BLaER1 (cell line): ENCODE measurements around the gene PROC.

Experiments
- H3K27ac ChIP-seq: shearing (Covaris generic); formaldehyde crosslinking; 2 replicates; pipeline ENCODE4 v1.8.1; 2022
- H3K27me3 ChIP-seq: shearing (Covaris generic); formaldehyde crosslinking; 2 replicates; pipeline ENCODE4 v1.8.1; 2022
- H3K36me3 ChIP-seq: shearing (Covaris generic); formaldehyde crosslinking; 2 replicates; pipeline ENCODE4 v1.8.1; 2022
- H3K4me1 ChIP-seq: shearing (Covaris generic); formaldehyde crosslinking; 2 replicates; pipeline ENCODE4 v1.8.1; 2022
- H3K4me2 ChIP-seq: shearing (Covaris generic); formaldehyde crosslinking; 2 replicates; pipeline ENCODE4 v1.8.1; 2022
- H3K4me3 ChIP-seq: shearing (Covaris generic); formaldehyde crosslinking; 2 replicates; pipeline ENCODE4 v1.8.1; 2022
- H3K9ac ChIP-seq: shearing (Covaris generic); formaldehyde crosslinking; 2 replicates; pipeline ENCODE4 v1.8.1; 2022
- H3K9me3 ChIP-seq: shearing (Covaris generic); formaldehyde crosslinking; 2 replicates; pipeline ENCODE4 v1.8.1; 2022
- H4K20me1 ChIP-seq: shearing (Covaris generic); formaldehyde crosslinking; 2 replicates; pipeline ENCODE4 v1.8.1; 2022
- Cebpa-rat ChIP-seq: shearing (Covaris generic); IDR thresholded peaks from 2 replicates; pipeline ENCODE4 v1.8.1; 2022

The PROC gene

DNA sequence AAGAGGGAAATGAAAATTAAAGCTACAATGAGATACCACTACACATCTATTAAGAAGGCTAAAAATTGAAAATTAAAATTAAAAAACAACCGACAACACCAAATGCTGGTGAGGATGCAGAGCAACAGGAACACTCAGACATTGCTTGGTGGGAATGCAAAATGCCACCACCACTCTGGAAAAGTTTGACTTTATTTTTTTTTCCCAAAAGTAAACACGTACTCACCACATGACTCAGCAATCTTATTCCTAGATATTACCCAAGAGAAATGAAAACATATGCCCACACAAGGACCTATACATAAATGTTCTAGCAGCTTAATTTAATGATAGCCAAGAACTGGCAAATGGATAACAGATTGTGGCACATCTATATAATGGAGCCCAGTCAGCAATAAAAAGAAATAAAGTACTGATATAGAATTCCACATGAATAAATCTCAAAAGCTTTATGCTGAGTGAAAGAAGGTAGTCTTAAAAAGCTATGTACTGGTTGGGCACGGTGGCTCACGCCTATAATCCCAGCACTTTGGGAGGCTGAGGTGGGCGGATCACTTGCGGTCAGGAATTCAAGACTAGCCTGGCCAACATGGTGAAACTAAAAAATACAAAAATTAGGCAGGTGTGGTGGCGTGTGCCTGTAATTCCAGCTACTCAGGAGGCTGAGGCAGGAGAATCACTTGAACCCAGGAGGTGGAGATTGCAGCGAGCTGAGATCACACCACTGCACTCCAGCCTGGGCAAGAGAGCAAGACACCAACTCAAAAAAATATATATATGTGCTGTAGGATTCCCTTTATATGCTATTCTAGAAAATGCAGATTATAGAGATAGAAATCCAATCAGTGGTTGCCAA is 4.2 kb upstream of the PROC start:
- no peak overlapping the region for H3K27ac ChIP-seq
- no peak overlapping the region for H3K9ac ChIP-seq
- no peak overlapping the region for H3K4me3 ChIP-seq
- H3K36me3 ChIP-seq: no peaks in the 10 kb centered on the region
- H3K9me3 ChIP-seq: peaks cover 8% of the 10 kb centered on the region
- H3K4me1 ChIP-seq: peaks cover 45% of the 10 kb centered on the region
- peak overlapping the region; percentile 48 for H3K4me2 ChIP-seq
- H3K27me3 ChIP-seq: peaks cover 27% of the 10 kb centered on the region
- no peaks in the 10 kb centered on the region for H4K20me1 ChIP-seq
- TF ChIP-seq Cebpa-rat: no peak

DNA sequence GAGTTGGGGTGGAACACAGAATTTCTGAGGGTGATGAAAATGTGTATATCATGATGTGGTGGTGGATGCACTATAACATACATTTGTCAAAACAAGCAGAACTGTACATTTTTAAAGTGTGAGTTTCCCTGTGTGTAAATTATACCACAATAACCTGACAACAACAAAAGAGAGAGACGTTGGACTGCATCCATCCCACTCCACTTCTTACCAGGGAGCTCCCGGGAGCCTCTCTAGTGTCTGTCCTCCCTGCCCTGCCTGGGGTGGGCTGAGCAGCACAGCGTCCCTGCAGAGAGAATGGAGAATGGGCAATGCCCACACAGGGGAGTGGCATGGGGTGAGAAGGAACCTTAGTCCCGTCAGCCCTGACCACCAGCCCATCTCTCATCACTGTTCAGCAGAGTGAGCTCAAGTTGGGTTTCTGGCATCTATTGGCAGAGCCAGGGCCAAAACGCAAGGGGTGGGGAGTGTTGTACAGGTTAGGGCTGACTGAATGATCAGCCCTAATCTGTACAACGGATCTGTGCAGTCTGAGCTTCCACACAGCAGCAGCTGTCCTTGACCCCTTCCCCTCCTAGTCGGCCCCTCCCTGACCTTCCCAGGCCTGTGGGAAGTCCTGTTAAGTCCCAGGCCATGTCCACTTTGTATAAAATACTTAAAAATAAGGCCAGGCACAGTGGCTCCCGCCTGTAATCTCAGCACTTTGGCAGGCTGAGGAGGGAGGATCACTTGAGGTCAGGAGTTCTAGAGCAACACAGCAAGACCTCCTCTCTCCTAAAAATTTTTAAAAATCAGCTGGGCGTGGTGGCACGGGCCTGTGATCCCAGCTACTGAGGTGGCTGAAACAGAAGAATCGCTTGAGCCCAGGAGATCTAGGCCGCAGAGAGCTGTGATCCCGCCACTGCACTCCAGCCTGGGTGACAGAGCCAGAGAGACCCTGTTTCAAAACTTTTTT is 3.3 kb upstream of the PROC start:
- Histone ChIP-seq H3K4me1 (peaks cover 54% of the 10 kb centered on the region), H4K20me1 (no peaks in the 10 kb centered on the region), H3K27me3 (peaks cover 27% of the 10 kb centered on the region), H3K36me3 (no peaks in the 10 kb centered on the region), H3K27ac (no peak overlapping the region), H3K9me3 (peaks cover 8% of the 10 kb centered on the region), H3K4me3 (no peak overlapping the region), H3K9ac (no peak overlapping the region), H3K4me2 (no peak overlapping the region)
- TF ChIP-seq Cebpa-rat: no peak

DNA sequence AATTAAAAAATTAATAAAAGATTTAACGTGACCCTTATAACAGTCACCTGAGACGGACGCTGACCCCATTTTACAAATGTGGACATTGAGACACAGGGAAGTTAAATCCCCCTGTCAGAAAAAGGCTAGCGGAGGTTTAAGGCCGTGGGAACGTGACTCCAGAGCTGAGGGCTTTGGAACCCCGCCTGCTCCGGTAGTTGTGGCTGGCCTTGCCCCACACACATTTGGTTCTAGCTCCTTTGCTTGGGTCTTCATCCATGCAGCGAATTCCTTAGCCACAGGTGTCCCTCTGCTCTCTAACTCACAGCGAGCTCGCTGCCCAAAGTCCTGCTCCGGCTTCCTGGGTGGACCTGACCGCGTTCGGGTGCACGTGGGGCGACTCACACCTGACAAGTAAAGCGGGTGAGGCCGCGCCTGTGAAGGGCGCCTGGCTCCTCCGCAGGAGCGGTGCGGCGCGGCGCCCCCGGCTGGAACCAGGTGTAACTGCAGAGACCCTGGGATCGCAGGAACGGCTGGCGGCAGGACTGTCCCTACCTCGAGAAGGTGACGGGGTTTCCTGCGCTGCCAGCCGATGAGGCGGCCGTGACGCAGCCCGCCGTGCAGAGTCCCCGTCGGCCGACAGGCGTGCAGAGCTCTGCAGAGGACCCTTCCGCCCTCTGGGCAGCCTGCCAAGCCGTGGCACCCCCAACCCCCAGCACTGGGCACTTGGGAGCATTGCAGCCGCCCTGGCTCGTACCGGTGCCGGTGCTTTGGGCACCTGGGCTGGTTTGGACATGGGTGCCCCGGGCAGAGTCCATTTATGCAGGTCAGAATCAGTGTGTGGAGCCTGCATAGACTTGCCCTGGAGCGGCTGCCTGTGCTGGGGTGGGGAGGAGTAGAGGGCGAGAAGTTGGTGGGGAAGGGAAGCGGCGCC is 2.4 kb upstream of the PROC start:
- Histone ChIP-seq H3K36me3 (no peaks in the 10 kb centered on the region), H3K27ac (no peak overlapping the region), H3K27me3 (peaks cover 27% of the 10 kb centered on the region), H3K9ac (peak overlapping the region; percentile 37; the same call in 1 of the 2 replicates), H3K4me3 (peak overlapping the region; percentile 58), H3K9me3 (peaks cover 8% of the 10 kb centered on the region), H4K20me1 (no peaks in the 10 kb centered on the region), H3K4me1 (peaks cover 61% of the 10 kb centered on the region), H3K4me2 (peak overlapping the region; percentile 93)
- no peak for TF ChIP-seq Cebpa-rat

DNA sequence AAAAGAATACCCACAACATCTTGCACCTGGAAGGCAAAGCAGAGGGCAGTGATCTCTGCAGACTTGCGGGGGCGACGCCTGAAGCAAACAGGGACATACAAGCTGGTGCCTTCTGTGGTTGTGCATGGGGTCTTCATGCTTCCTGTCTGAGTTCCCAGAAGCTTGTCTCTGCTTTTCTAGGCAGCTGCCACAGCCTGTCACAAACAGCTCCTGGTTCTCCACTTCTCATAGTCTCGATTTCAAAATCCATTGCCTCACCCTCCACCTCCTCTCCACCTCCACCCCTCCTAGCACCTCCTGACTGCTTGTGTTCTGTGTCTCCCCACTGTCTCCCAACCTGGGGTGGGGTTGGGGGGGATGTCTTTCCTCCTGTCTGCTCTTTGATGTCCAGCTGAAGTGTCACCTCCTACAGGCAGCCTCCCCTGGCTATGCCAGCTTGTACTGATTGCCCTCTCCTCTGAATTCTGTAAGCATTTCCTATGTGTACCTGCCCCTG is 1.7 kb upstream of the PROC start:
- peak overlapping the region; percentile 93 for H3K4me2 ChIP-seq
- peaks cover 31% of the 10 kb centered on the region for H3K27me3 ChIP-seq
- H3K4me1 ChIP-seq: peaks cover 55% of the 10 kb centered on the region
- H3K27ac ChIP-seq: no peak overlapping the region
- H3K4me3 ChIP-seq: peak overlapping the region; percentile 58
- peak overlapping the region; percentile 37; the same call in 1 of the 2 replicates for H3K9ac ChIP-seq
- no peaks in the 10 kb centered on the region for H3K36me3 ChIP-seq
- TF ChIP-seq Cebpa-rat: no peak
- no peaks in the 10 kb centered on the region for H4K20me1 ChIP-seq
- H3K9me3 ChIP-seq: peaks cover 8% of the 10 kb centered on the region

DNA sequence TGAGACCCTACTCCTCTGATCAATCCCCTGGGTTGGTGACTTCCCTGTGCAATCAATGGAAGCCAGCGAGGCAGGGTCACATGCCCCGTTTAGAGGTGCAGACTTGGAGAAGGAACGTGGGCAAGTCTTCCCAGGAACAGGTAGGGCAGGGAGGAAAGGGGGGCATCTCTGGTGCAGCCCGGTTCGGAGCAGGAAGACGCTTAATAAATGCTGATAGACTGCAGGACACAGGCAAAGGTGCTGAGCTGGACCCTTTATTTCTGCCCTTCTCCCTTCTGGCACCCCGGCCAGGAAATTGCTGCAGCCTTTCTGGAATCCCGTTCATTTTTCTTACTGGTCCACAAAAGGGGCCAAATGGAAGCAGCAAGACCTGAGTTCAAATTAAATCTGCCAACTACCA is 821 bp upstream of the PROC start:
- TF ChIP-seq Cebpa-rat: no peak
- no peak overlapping the region; the same call in 1 of the 2 replicates for H3K4me2 ChIP-seq

DNA sequence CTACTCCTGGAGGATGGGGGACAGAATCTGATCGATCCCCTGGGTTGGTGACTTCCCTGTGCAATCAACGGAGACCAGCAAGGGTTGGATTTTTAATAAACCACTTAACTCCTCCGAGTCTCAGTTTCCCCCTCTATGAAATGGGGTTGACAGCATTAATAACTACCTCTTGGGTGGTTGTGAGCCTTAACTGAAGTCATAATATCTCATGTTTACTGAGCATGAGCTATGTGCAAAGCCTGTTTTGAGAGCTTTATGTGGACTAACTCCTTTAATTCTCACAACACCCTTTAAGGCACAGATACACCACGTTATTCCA is 844 bp downstream of the PROC start:
- TF ChIP-seq Cebpa-rat: no peak
- H3K4me2 ChIP-seq: peak overlapping the region; percentile 68
- H3K9ac ChIP-seq: no peak overlapping the region
- H4K20me1 ChIP-seq: peaks cover 10% of the 10 kb centered on the region
- H3K9me3 ChIP-seq: no peaks in the 10 kb centered on the region
- H3K27ac ChIP-seq: no peak overlapping the region
- H3K4me3 ChIP-seq: no peak overlapping the region
- H3K4me1 ChIP-seq: peaks cover 62% of the 10 kb centered on the region
- peaks cover 56% of the 10 kb centered on the region for H3K27me3 ChIP-seq
- no peaks in the 10 kb centered on the region for H3K36me3 ChIP-seq

More for the DNA sequence above, 821 bp upstream of the PROC start:
- no peaks in the 10 kb centered on the region for H3K36me3 ChIP-seq
- peaks cover 4% of the 10 kb centered on the region for H3K9me3 ChIP-seq
- no peak overlapping the region for H3K27ac ChIP-seq
- peaks cover 40% of the 10 kb centered on the region for H3K27me3 ChIP-seq
- H3K4me3 ChIP-seq: no peak overlapping the region
- peaks cover 4% of the 10 kb centered on the region for H4K20me1 ChIP-seq
- H3K9ac ChIP-seq: no peak overlapping the region
- H3K4me1 ChIP-seq: peaks cover 60% of the 10 kb centered on the region

DNA sequence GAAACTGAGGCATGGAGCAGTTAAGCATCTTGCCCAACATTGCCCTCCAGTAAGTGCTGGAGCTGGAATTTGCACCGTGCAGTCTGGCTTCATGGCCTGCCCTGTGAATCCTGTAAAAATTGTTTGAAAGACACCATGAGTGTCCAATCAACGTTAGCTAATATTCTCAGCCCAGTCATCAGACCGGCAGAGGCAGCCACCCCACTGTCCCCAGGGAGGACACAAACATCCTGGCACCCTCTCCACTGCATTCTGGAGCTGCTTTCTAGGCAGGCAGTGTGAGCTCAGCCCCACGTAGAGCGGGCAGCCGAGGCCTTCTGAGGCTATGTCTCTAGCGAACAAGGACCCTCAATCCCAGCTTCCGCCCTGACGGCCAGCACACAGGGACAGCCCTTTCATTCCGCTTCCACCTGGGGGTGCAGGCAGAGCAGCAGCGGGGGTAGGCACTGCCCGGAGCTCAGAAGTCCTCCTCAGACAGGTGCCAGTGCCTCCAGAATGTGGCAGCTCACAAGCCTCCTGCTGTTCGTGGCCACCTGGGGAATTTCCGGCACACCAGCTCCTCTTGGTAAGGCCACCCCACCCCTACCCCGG is 1.3 kb downstream of the PROC start:
- Histone ChIP-seq H3K9ac (no peak overlapping the region), H3K4me1 (peaks cover 60% of the 10 kb centered on the region), H3K27ac (no peak overlapping the region), H3K36me3 (no peaks in the 10 kb centered on the region), H3K9me3 (no peaks in the 10 kb centered on the region), H3K27me3 (peaks cover 61% of the 10 kb centered on the region), H4K20me1 (peaks cover 10% of the 10 kb centered on the region), H3K4me2 (peak overlapping the region; percentile 68), H3K4me3 (no peak overlapping the region)
- no peak for TF ChIP-seq Cebpa-rat

DNA sequence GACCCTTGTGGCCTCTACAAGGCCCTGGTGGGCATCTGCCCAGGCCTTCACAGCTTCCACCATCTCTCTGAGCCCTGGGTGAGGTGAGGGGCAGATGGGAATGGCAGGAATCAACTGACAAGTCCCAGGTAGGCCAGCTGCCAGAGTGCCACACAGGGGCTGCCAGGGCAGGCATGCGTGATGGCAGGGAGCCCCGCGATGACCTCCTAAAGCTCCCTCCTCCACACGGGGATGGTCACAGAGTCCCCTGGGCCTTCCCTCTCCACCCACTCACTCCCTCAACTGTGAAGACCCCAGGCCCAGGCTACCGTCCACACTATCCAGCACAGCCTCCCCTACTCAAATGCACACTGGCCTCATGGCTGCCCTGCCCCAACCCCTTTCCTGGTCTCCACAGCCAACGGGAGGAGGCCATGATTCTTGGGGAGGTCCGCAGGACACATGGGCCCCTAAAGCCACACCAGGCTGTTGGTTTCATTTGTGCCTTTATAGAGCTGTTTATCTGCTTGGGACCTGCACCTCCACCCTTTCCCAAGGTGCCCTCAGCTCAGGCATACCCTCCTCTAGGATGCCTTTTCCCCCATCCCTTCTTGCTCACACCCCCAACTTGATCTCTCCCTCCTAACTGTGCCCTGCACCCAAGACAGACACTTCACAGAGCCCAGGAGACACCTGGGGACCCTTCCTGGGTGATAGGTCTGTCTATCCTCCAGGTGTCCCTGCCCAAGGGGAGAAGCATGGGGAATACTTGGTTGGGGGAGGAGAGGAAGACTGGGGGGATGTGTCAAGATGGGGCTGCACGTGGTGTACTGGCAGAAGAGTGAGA is 2.0 kb downstream of the PROC start:
- Histone ChIP-seq H3K36me3 (no peaks in the 10 kb centered on the region), H3K27me3 (peaks cover 59% of the 10 kb centered on the region)

More for the DNA sequence above, 2.0 kb downstream of the PROC start:
- Histone ChIP-seq H4K20me1 (peaks cover 10% of the 10 kb centered on the region), H3K4me3 (no peak overlapping the region), H3K27ac (no peak overlapping the region), H3K4me1 (peaks cover 60% of the 10 kb centered on the region), H3K9ac (no peak overlapping the region), H3K4me2 (peak overlapping the region; percentile 68), H3K9me3 (no peaks in the 10 kb centered on the region)
- TF ChIP-seq Cebpa-rat: no peak
